GM12878 (cell line): ENCODE measurements around the gene GCC1. TPM values are rescaled to one million over a fixed set of nuclear protein-coding genes. Genes with fewer than 3 reads are reported as not detected.
"Not testable (repeated sequence)": the region's sequence is repeated elsewhere in the genome, so short reads cannot be mapped to it uniquely, and the experiment has no call there.

Experiments used
- ATAC-seq: fragments of 200-7000 bp; cut with Tn5 transposase; 3 replicates; pipeline ENCODE4 v1.9.1; 2020; ENCODE audit warnings: mild to moderate bottlenecking, moderate library complexity
- BruUV-seq: library from RNA; stranded (reverse); fragments of 400-500 nt; replicated peaks from 2 replicates; lab custom pipeline; 2021; lab: Mats Ljungman, UMichigan
- CTCF ChIA-PET: fragments of 300-600 bp; sonication (Branson Sonifier 250); formaldehyde crosslinking; extraction: SDS; loops from one replicate; lab custom pipeline; 2021; ENCODE audit warnings: inconsistent platforms; lab: Yijun Ruan, JAX
- POLR2A ChIA-PET: fragments of 350-600 bp; formaldehyde crosslinking; extraction: SDS; loops from one replicate; lab custom pipeline; 2021; ENCODE audit warnings: inconsistent platforms; lab: Charles Lee
- RAD21 ChIA-PET: fragments of 300-600 bp; sonication (Branson Sonifier 250); formaldehyde crosslinking; loops from one replicate; lab custom pipeline; 2023; ENCODE audit warnings: antibody characterized with exemption; ENCODE audit not compliant: unreplicated experiment; lab: Charles Lee
- SMC1A ChIA-PET: fragments of 300-600 bp; sonication (Branson Sonifier 250); formaldehyde crosslinking; loops from one replicate; lab custom pipeline; 2023; ENCODE audit not compliant: unreplicated experiment, uncharacterized antibody; lab: Charles Lee
- DNase-seq: peaks from one replicate; pipeline ENCODE4 v3.0.0-alpha.2; 2011; ENCODE audit warnings: low read depth, low spot score
- FAIRE-seq: peaks from 3 replicates; lab custom pipeline; 2011; peaks lifted over from hg19 to GRCh38; lab: Jason Lieb, UNC
- H2AFZ ChIP-seq: 2 replicates; pipeline ENCODE4 v1.6.0; 2011; ENCODE audit warnings: low read depth, low read length, control low read depth; ENCODE audit not compliant: control insufficient read depth
- H3K27ac ChIP-seq: 2 replicates; pipeline ENCODE4 v1.5.1; 2011; ENCODE audit warnings: control low read depth; ENCODE audit not compliant: control insufficient read depth, insufficient read depth
- H3K27me3 ChIP-seq, 2 experiments: replicated peaks in 1 of 2; 2 replicates each; pipeline versions ENCODE4 v1.6.0 to v1.6.1; 2011; ENCODE audit warnings: low read length in 1 of 2; ENCODE audit not compliant: control insufficient read depth in 2 of 2, insufficient read depth in 2 of 2
- H3K36me3 ChIP-seq, 2 experiments: 2 replicates each; pipeline ENCODE4 v1.5.1; 2011; ENCODE audit warnings: low read length in 1 of 2; ENCODE audit not compliant: control insufficient read depth in 2 of 2, insufficient read depth in 2 of 2
- H3K4me1 ChIP-seq: 2 replicates; pipeline ENCODE4 v1.6.1; 2011; ENCODE audit warnings: mild to moderate bottlenecking, low read length, moderate library complexity, mixed read lengths; ENCODE audit not compliant: control insufficient read depth, insufficient read depth
- H3K4me2 ChIP-seq: 2 replicates; pipeline ENCODE4 v1.6.0; 2011; ENCODE audit warnings: control low read depth; ENCODE audit not compliant: control insufficient read depth, insufficient read depth
- H3K4me3 ChIP-seq: fragments of 200-600 bp; sonication (generic); 2 replicates; pipeline ENCODE4 v1.5.1; 2016
- H3K79me2 ChIP-seq: 2 replicates; pipeline ENCODE4 v1.6.0; 2011; ENCODE audit warnings: low read length; ENCODE audit not compliant: control insufficient read depth, insufficient read depth
- H3K9ac ChIP-seq: 2 replicates; pipeline ENCODE4 v1.8.0; 2011; ENCODE audit warnings: low read length, control low read depth, mixed read lengths; ENCODE audit not compliant: control insufficient read depth, insufficient read depth
- H3K9me3 ChIP-seq: replicated peaks from 3 replicates; pipeline ENCODE4 v1.5.1; 2011; ENCODE audit warnings: mild to moderate bottlenecking, low read length; ENCODE audit not compliant: control insufficient read depth, insufficient read depth
- H4K20me1 ChIP-seq: 2 replicates; pipeline ENCODE4 v1.6.0; 2011; ENCODE audit not compliant: control insufficient read depth, insufficient read depth
- CBX5 ChIP-seq: sonication (generic); IDR thresholded peaks from 2 replicates; pipeline ENCODE4 v1.6.1; 2016; ENCODE audit warnings: low read depth, moderate library complexity, mild to moderate bottlenecking, inconsistent platforms
- CEBPZ ChIP-seq: fragments of 150-350 bp; IDR thresholded peaks from 2 replicates; pipeline ENCODE4 v1.6.1; 2016; ENCODE audit warnings: low read depth, low read length
- HDAC2 ChIP-seq: fragments of 200-600 bp; sonication (generic); IDR thresholded peaks from 2 replicates; pipeline ENCODE4 v1.6.1; 2017
- NFYA ChIP-seq: IDR thresholded peaks from 2 replicates; pipeline ENCODE4 v1.6.1; 2011; ENCODE audit warnings: low read depth, mild to moderate bottlenecking, low read length, improper control_type of control experiment, borderline replicate concordance
- POLR2AphosphoS2 ChIP-seq: IDR thresholded peaks from 2 replicates; pipeline ENCODE4 v1.6.1; 2011; ENCODE audit warnings: low read depth, mild to moderate bottlenecking, low read length, improper control_type of control experiment, moderate library complexity
- RB1 ChIP-seq: fragments of 450-650 bp; formaldehyde crosslinking; IDR thresholded peaks from 2 replicates; pipeline ENCODE4 v1.6.1; 2017; ENCODE audit warnings: mild to moderate bottlenecking, borderline replicate concordance
- SIN3A ChIP-seq: IDR thresholded peaks from 2 replicates; pipeline ENCODE4 v1.6.1; 2012; ENCODE audit warnings: low read depth, low read length, improper control_type of control experiment
- SMAD5 ChIP-seq: IDR thresholded peaks from 2 replicates; pipeline ENCODE4 v1.6.1; 2016; ENCODE audit warnings: antibody characterized with exemption, low read depth
- SUPT20H ChIP-seq: IDR thresholded peaks from 2 replicates; pipeline ENCODE4 v1.6.1; 2011; ENCODE audit warnings: low read depth, mild to moderate bottlenecking, low read length, moderate library complexity, borderline replicate concordance; ENCODE audit not compliant: control insufficient read depth
- ZNF384 ChIP-seq: IDR thresholded peaks from 2 replicates; pipeline ENCODE4 v1.6.1; 2012; ENCODE audit warnings: low read depth, mild to moderate bottlenecking, low read length, improper control_type of control experiment, borderline replicate concordance
- WGBS: methylation state at CpG from one replicate; pipeline ENCODE4 v1.1.6; 2016; ENCODE audit warnings: low lambda C conversion rate; ENCODE audit not compliant: insufficient replicate concordance, insufficient coverage; ENCODE audit errors: missing lambda C conversion rate; 5-methylcytosine and 5-hydroxymethylcytosine counted together
- in situ Hi-C: fragments of 300-500 bp; cut with MboI; formaldehyde crosslinking; loops from 9 replicates; pipeline ENCODE4 v1.14.3; 2018; ENCODE audit warnings: mixed read lengths
- intact Hi-C: fragments of 100-400 bp; cut with micrococcal nuclease; formaldehyde crosslinking; loops from one replicate; pipeline ENCODE4 v1.14.2; 2022; ENCODE audit not compliant: unreplicated experiment
- polyA plus RNA-seq, 11 experiments: library from polyadenylated mRNA; depleted of rRNA in 4 of 11; unstranded in 6 of 11; stranded (reverse) in 5 of 11; fragments of >200 nt; fragmentation: Nextera tagmentation in 4 of 11; fragmentation: Illumina TruSeq in 1 of 11; extraction: Ambion mirVana in 4 of 11; extraction: Trizol in 1 of 11; gene quantifications; 1 replicate in 1 of 11; 2 replicates in 10 of 11; pipeline versions ENCODE4 v1.2.1 to v1.2.3, GENCODE V29; 2011 to 2016; ENCODE audit warnings: inconsistent platforms in 2 of 11, missing spikeins in 2 of 11, low read depth in 1 of 11
- total RNA-seq, 4 experiments: library from RNA; depleted of rRNA in 3 of 4; stranded (reverse); fragments of >200 nt in 3 of 4; fragmentation: Illumina TruSeq in 1 of 4; extraction: Trizol in 1 of 4; gene quantifications; 2 replicates each; pipeline versions ENCODE4 v1.2.1 to v1.2.3, GENCODE V29; 2013 to 2021

Gene GCC1
- total and polyA plus RNA-seq, 10 of the 15 experiments (the other 5 are each of a cell fraction or from before 2014, with no cell fraction given): 1.8 to 17.2 (median 9.0) TPM

- no peak for TF ChIP-seq SMAD5
- TF ChIP-seq SIN3A: no peak
- TF ChIP-seq ZNF384: no peak
- no peak for TF ChIP-seq SUPT20H
- TF ChIP-seq NFYA: no peak
- no peak for TF ChIP-seq CBX5
- no peak for TF ChIP-seq RB1
- TF ChIP-seq POLR2AphosphoS2: no peak
- no peak for TF ChIP-seq CEBPZ
- TF ChIP-seq HDAC2: no peak
- TF ChIP-seq, all 136 proteins: peak for 0
Observed at GRCh38 chr7:127541548-127541947, 43.8 kb downstream of the GCC1 start (continued).

GRCh38 chr7:127540461-127540860 lies 44.9 kb downstream of the GCC1 start:
- H3K4me1 ChIP-seq, H3K9ac ChIP-seq, DNase-seq, FAIRE-seq, H3K27me3 ChIP-seq, BruUV-seq, H3K36me3 ChIP-seq, H3K79me2 ChIP-seq, H2AFZ ChIP-seq, RAD21 ChIA-PET, SMC1A ChIA-PET, CTCF ChIA-PET, H3K27ac ChIP-seq, intact Hi-C loops, H4K20me1 ChIP-seq, H3K4me2 ChIP-seq, H3K9me3 ChIP-seq, in situ Hi-C loops, POLR2A ChIA-PET, ATAC-seq, H3K4me3 ChIP-seq: not testable (repeated sequence)
- 37% methylated on average over 7 of the region's 10 CpGs for WGBS
